ENCODE data around the gene THAP7.

GRCh38 chr22:20952544-20953341 is 49.2 kb downstream of the THAP7 start:
- no peak for TF ChIP-seq POLR2A (IDR thresholded peaks at IDR 0.05)
- TF ChIP-seq CTCF (IDR thresholded peaks at IDR 0.05) = no peak

All from uterus (tissue), 2 donors.